ENCODE results near the gene ARHGEF9. TPM values are rescaled to one million over a fixed set of nuclear protein-coding genes. Genes with fewer than 3 reads are reported as not detected.
A peak's percentile ranks its signal among the peaks of the same experiment; 100 is the strongest.
"Not testable (repeated sequence)": the region's sequence is repeated elsewhere in the genome, so short reads cannot be mapped to it uniquely, and the experiment has no call there.

Gene ARHGEF9
- polyA plus RNA-seq (2011; rRNA removed) (14.5 and 15.4 TPM in 2 replicates), polyA plus RNA-seq (2017; fragmentation: RNase III; extraction: RNeasy Plus Mini Kit Qiagen cat#74134 plus additional on column Dnase treatment) (5.4 to 7.4 TPM (median 6.8 TPM) in 3 replicates), polyA minus RNA-seq (2011; rRNA and poly(A)+ RNA removed) (19.9 and 23.3 TPM in 2 replicates)
- polyA plus RNA-seq (2012; cell fraction: cytosol; rRNA removed), result 6.3 and 6.5 TPM in 2 replicates
- polyA plus RNA-seq (2012; cell fraction: nucleus; rRNA removed), result 9.7 and 12.2 TPM in 2 replicates

DNA sequence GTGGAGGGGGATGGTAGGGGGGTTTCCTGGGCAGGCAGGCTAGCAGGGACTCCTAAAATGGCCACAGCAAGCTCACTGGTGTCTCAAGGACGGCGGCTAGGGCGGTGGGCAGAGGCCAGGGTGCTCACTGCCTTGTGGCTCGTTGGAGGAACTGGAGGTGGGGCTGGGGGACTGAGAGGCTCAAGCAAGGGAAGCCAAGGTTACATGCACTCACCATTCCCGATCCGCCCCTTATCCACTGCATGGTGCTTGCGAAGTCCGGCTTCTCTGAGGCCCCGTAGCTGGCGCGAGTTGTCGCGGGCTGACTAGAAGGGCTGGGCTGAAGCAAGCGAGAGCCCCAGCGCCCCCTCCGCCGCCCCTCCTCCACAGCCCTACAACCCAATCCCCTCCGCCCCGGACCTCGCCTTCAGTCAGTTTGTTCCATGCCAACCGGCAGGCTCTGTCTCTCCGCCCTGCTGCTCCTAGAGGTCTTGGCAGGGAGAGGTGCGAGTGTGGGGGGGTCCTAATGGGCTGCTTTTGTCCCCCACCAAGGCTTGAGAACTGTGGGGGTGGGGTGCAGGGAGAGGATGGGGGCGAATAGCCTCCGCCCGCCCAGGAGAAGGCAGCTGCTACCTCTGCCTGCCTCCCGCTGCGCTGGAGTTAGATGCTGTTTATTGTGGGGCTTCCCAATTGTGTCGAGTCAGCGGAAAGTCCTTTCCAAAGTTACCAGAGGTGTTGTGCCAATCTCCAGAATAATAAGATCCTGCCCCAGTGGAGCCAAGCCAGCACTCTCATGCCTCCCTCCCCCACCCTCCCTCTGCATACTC, at the start of gene ARHGEF9:
TSS of gene ARHGEF9 (minus strand) at position 313 of the 806 bp plus-strand sequence. CDS start at position 244, 69 bp downstream.
- no peak for DNase-seq (ENCODE audit: low read depth in 1 of 2, low spot score in 1 of 2)
- ChIA-PET POLR2A (interaction anchor here (0.7 kb wide), 1 partner anchor 30 kb away, joined by 3 read pairs; no protein-coding TSS in a partner anchor), CTCF (no interaction called here)
- FAIRE-seq, result no peak
- WGBS (ENCODE audit: missing lambda C conversion rate), result 56% methylated on average over 17 of the region's 30 CpGs
- ATAC-seq, result no peak
- H3K4me2 ChIP-seq, result no peak within 1 kb of the TSS
- no peak within 1 kb of the TSS for H3K4me3 ChIP-seq
- H3K9me3 ChIP-seq, result no peaks in the 10 kb centered on the region
- peak; percentile 78 for TF ChIP-seq MAFK (IDR thresholded peaks at IDR 0.05; ENCODE audit: partially characterized antibody)
- TF ChIP-seq ATOH8 (CRISPR knock-in tag; IDR thresholded peaks at IDR 0.05; ENCODE audit: low read depth), result no peak
- no peak within 1 kb of the TSS for H3K27ac ChIP-seq
- no peaks in the 10 kb centered on the region for H3K4me1 ChIP-seq

DNA sequence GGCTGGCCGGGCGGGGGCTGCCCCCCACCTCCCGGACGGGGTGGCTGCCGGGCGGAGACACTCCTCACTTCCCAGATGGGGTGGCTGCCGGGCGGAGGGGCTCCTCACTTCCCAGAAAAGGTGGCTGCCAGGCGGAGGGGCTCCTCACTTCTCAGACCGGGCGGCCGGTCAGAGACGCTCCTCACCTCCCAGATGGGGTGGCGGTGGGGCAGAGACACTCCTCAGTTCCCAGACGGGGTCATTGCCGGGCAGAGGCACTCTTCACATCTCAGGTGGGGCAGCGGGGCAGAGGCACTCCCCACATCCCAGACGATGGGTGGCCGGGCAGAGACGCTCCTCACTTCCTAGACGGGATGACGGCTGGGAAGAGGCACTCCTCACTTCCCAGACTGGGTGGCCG, 40.4 kb upstream of the ARHGEF9 start:
- DNase-seq (ENCODE audit: low read depth in 1 of 2, low spot score in 1 of 2); H3K4me1 ChIP-seq; H3K4me3 ChIP-seq; POLR2A ChIA-PET; H3K9me3 ChIP-seq; H3K4me2 ChIP-seq; H3K27ac ChIP-seq; CTCF ChIA-PET; ATAC-seq; FAIRE-seq: not testable (repeated sequence)
- no CpG with 5 or more reads among the region's 23 CpGs for WGBS (ENCODE audit: missing lambda C conversion rate)

GRCh38 chrX:63818156-63818555, 33.1 kb upstream of the ARHGEF9 start:
- no peak for DNase-seq (ENCODE audit: low read depth in 1 of 2, low spot score in 1 of 2)
- no peaks in the 10 kb centered on the region for H3K4me1 ChIP-seq
- ATAC-seq, result no peak
- no peak for FAIRE-seq
- no peak overlapping the region for H3K4me3 ChIP-seq
- ChIA-PET POLR2A (no interaction called here), CTCF (no interaction called here)
- H3K27ac ChIP-seq, result no peak overlapping the region
- H3K9me3 ChIP-seq, result no peaks in the 10 kb centered on the region
- 49% methylated on average over 4 of the region's 4 CpGs for WGBS (ENCODE audit: missing lambda C conversion rate)
- TF ChIP-seq FOXS1 (CRISPR knock-in tag; IDR thresholded peaks at IDR 0.05) (no peak), CHD4 (IDR thresholded peaks at IDR 0.05; ENCODE audit: borderline replicate concordance) (no peak), ATOH8 (CRISPR knock-in tag; IDR thresholded peaks at IDR 0.05; ENCODE audit: low read depth) (no peak), PHF8 (IDR thresholded peaks at IDR 0.05; ENCODE audit: borderline replicate concordance, low read depth) (no peak), TFCP2L1 (CRISPR knock-in tag; IDR thresholded peaks at IDR 0.05) (no peak), MAX (IDR thresholded peaks at IDR 0.05) (no peak), POLR2AphosphoS2 (conservative IDR thresholded peaks at IDR 0.05; ENCODE audit: low read length) (no peak), HMGXB4 (CRISPR knock-in tag; IDR thresholded peaks at IDR 0.05; ENCODE audit: borderline replicate concordance) (no peak), GATA3 (IDR thresholded peaks at IDR 0.05; ENCODE audit: borderline replicate concordance) (no peak), RNF2 (IDR thresholded peaks at IDR 0.05; ENCODE audit: borderline replicate concordance, low read depth) (no peak), EHMT2 (IDR thresholded peaks at IDR 0.05; ENCODE audit: low read depth) (no peak), FOSL2 (IDR thresholded peaks at IDR 0.05) (no peak), FOSL2 (CRISPR knock-in tag; IDR thresholded peaks at IDR 0.05) (no peak), CBX8 (IDR thresholded peaks at IDR 0.05) (no peak), MYC (IDR thresholded peaks at IDR 0.05; ENCODE audit: borderline replicate concordance, low read length) (no peak), NFE2L2 (conservative IDR thresholded peaks at IDR 0.05; ENCODE audit: low read length) (no peak)
- H3K4me2 ChIP-seq, result no peak overlapping the region
